Caco-2 (cell line): ENCODE measurements around the gene LRRC42. TPM values are rescaled to one million over a fixed set of nuclear protein-coding genes. Genes with fewer than 3 reads are reported as not detected.
"Not testable (repeated sequence)": the region's sequence is repeated elsewhere in the genome, so short reads cannot be mapped to it uniquely, and the experiment has no call there.

Source experiments
- BruUV-seq: library from RNA; stranded (reverse); fragments of 400-500 nt; replicated peaks from 2 replicates; lab custom pipeline; 2021; lab: Mats Ljungman, UMichigan
- CTCF ChIA-PET: fragments of 300-600 bp; sonication (Branson Sonifier 250); formaldehyde crosslinking; loops from one replicate; lab custom pipeline; 2022; ENCODE audit warnings: antibody characterized with exemption; lab: Charles Lee
- POLR2A ChIA-PET: fragments of 300-600 bp; sonication (Branson Sonifier 250); formaldehyde crosslinking; loops from one replicate; lab custom pipeline; 2022; ENCODE audit warnings: antibody characterized with exemption; lab: Charles Lee
- DNase-seq, 2 experiments: peaks; one replicate each; pipeline versions ENCODE4 v3.0.0 to v3.0.0-alpha.2; 2020 to 2022
- H3K27me3 ChIP-seq: replicated peaks from 2 replicates; pipeline ENCODE4 v1.6.0; 2011; ENCODE audit warnings: low read length; ENCODE audit not compliant: control insufficient read depth, insufficient read depth
- H3K36me3 ChIP-seq: 2 replicates; pipeline ENCODE4 v1.5.1; 2011; ENCODE audit warnings: low read length; ENCODE audit not compliant: control insufficient read depth, insufficient read depth
- H3K4me1 ChIP-seq: fragments of 250-450 bp; sonication (Bioruptor Pico); 2 replicates; pipeline ENCODE4 v1.5.1; 2020; ENCODE audit warnings: mild to moderate bottlenecking
- H3K4me3 ChIP-seq: 2 replicates; pipeline ENCODE4 v1.5.1; 2011; ENCODE audit warnings: low read depth, mild to moderate bottlenecking, control low read depth, low read length
- H3K9me3 ChIP-seq: fragments of 250-450 bp; sonication (Bioruptor Pico); 2 replicates; pipeline ENCODE4 v1.5.1; 2020; ENCODE audit warnings: mild to moderate bottlenecking, moderate library complexity
- H3K27ac Mint-ChIP-seq: one replicate; pipeline ENCODE4 v1.8.0; 2022; ENCODE audit warnings: mixed read lengths; ENCODE audit not compliant: unreplicated experiment
- H3K27me3 Mint-ChIP-seq: one replicate; pipeline ENCODE4 v1.8.0; 2022; ENCODE audit warnings: mixed read lengths; ENCODE audit not compliant: insufficient read depth, unreplicated experiment
- H3K36me3 Mint-ChIP-seq: one replicate; pipeline ENCODE4 v1.8.0; 2022; ENCODE audit warnings: mild to moderate bottlenecking, mixed read lengths; ENCODE audit not compliant: insufficient read depth, unreplicated experiment
- H3K4me1 Mint-ChIP-seq: one replicate; pipeline ENCODE4 v1.8.0; 2022; ENCODE audit warnings: low read depth, mixed read lengths; ENCODE audit not compliant: unreplicated experiment
- H3K4me3 Mint-ChIP-seq: one replicate; pipeline ENCODE4 v1.8.0; 2022; ENCODE audit warnings: mild to moderate bottlenecking, moderate library complexity, mixed read lengths; ENCODE audit not compliant: unreplicated experiment
- H3K9me3 Mint-ChIP-seq: one replicate; pipeline ENCODE4 v1.8.0; 2022; ENCODE audit warnings: mixed read lengths; ENCODE audit not compliant: unreplicated experiment
- CTCF ChIP-seq, 2 experiments: fragments of 200-600 bp in 1 of 2; IDR thresholded peaks; 1 replicate in 1 of 2; 2 replicates in 1 of 2; pipeline versions ENCODE4 v1.5.1 to v1.8.0; 2011 to 2022; ENCODE audit warnings: antibody characterized with exemption in 1 of 2, control low read depth in 1 of 2, inconsistent platforms in 1 of 2, low read depth in 1 of 2, low read length in 1 of 2, mild to moderate bottlenecking in 1 of 2, moderate library complexity in 1 of 2; ENCODE audit not compliant: insufficient read depth in 1 of 2, severe bottlenecking in 1 of 2, unreplicated experiment in 1 of 2
- intact Hi-C: fragments of 100-400 bp; cut with micrococcal nuclease; formaldehyde crosslinking; loops from one replicate; pipeline ENCODE4 v1.10.0; 2022; ENCODE audit not compliant: unreplicated experiment
- total RNA-seq: library from RNA; stranded (reverse); gene quantifications from 2 replicates; pipeline ENCODE4 v1.2.3, GENCODE V29; 2022

The LRRC42 gene
- total RNA-seq, 1 experiment from 2014 or later, result 38.9 TPM

- BruUV-seq, result no TSS peak
- TF ChIP-seq CTCF (IDR thresholded peaks at IDR 0.05; ENCODE audit: insufficient read depth in 1 of 2, low read depth in 1 of 2, low read length in 1 of 2, severe bottlenecking in 1 of 2, unreplicated experiment in 1 of 2), result no peak
- no peak for DNase-seq
- peaks cover 7% of the 10 kb centered on the region for H3K4me1 Mint-ChIP-seq
- no peaks in the 10 kb centered on the region for H3K27me3 Mint-ChIP-seq
- H3K36me3 Mint-ChIP-seq, result no peaks in the 10 kb centered on the region
- Histone ChIP-seq H3K36me3 (no peaks in the 10 kb centered on the region), H3K9me3 (no peaks in the 10 kb centered on the region), H3K4me1 (peaks cover 4% of the 10 kb centered on the region; the same call in 1 of the 2 replicates), H3K4me3 (no peak overlapping the region), H3K27me3 (no peaks in the 10 kb centered on the region)
- no peaks in the 10 kb centered on the region for H3K9me3 Mint-ChIP-seq
- intact Hi-C loops, result no loop called here
- no peak overlapping the region for H3K4me3 Mint-ChIP-seq
- POLR2A ChIA-PET, result no interaction called here
- CTCF ChIA-PET, result no interaction called here
- H3K27ac Mint-ChIP-seq, result no peak overlapping the region
These were observed 40.3 kb downstream of the LRRC42 start for GRCh38 chr1:53986458-53986857.

- POLR2A ChIA-PET, result no interaction called here
- TF ChIP-seq CTCF (IDR thresholded peaks at IDR 0.05; ENCODE audit: insufficient read depth in 1 of 2, low read depth in 1 of 2, low read length in 1 of 2, severe bottlenecking in 1 of 2, unreplicated experiment in 1 of 2), result no peak
- no peaks in the 10 kb centered on the region for H3K4me1 Mint-ChIP-seq
- H3K9me3 Mint-ChIP-seq, result no peaks in the 10 kb centered on the region
- no peak overlapping the region for H3K4me3 ChIP-seq
- CTCF ChIA-PET, result no interaction called here
- no peak overlapping the region for H3K27ac Mint-ChIP-seq
- no peaks in the 10 kb centered on the region for H3K36me3 ChIP-seq
- H3K9me3 ChIP-seq, result no peaks in the 10 kb centered on the region
- BruUV-seq, result no TSS peak
- no peaks in the 10 kb centered on the region for H3K27me3 Mint-ChIP-seq
- no peaks in the 10 kb centered on the region for H3K27me3 ChIP-seq
- no peak overlapping the region for H3K4me3 Mint-ChIP-seq
- no peaks in the 10 kb centered on the region for H3K36me3 Mint-ChIP-seq
- peaks cover 2% of the 10 kb centered on the region; the same call in 1 of the 2 replicates for H3K4me1 ChIP-seq
- intact Hi-C loops, result no loop called here
- no peak for DNase-seq
These were observed 41.7 kb downstream of the LRRC42 start for GRCh38 chr1:53987880-53988279.

- Histone ChIP-seq H3K36me3 (no peaks in the 10 kb centered on the region), H3K4me3 (no peak overlapping the region), H3K4me1 (no peaks in the 10 kb centered on the region), H3K27me3 (no peaks in the 10 kb centered on the region), H3K9me3 (no peaks in the 10 kb centered on the region)
- no peaks in the 10 kb centered on the region for H3K4me1 Mint-ChIP-seq
- CTCF ChIA-PET, result no interaction called here
- no peak overlapping the region for H3K27ac Mint-ChIP-seq
- H3K4me3 Mint-ChIP-seq, result no peak overlapping the region
- TF ChIP-seq CTCF (IDR thresholded peaks at IDR 0.05; ENCODE audit: insufficient read depth in 1 of 2, low read depth in 1 of 2, low read length in 1 of 2, severe bottlenecking in 1 of 2, unreplicated experiment in 1 of 2), result no peak
- BruUV-seq, result no TSS peak
- no peaks in the 10 kb centered on the region for H3K9me3 Mint-ChIP-seq
- intact Hi-C loops, result no loop called here
- no peaks in the 10 kb centered on the region for H3K36me3 Mint-ChIP-seq
- no peaks in the 10 kb centered on the region for H3K27me3 Mint-ChIP-seq
- POLR2A ChIA-PET, result no interaction called here
- no peak for DNase-seq
These were observed 46.1 kb downstream of the LRRC42 start for GRCh38 chr1:53992085-53992874.

- POLR2A ChIA-PET, result interaction anchor here (0.7 kb wide), 1 partner anchor 73 kb away, joined by 4 read pairs; no protein-coding TSS in a partner anchor
- H3K27me3 Mint-ChIP-seq, BruUV-seq, H3K27ac Mint-ChIP-seq, H3K9me3 ChIP-seq, DNase-seq, H3K27me3 ChIP-seq, H3K4me3 Mint-ChIP-seq, H3K9me3 Mint-ChIP-seq, H3K4me1 ChIP-seq, H3K36me3 Mint-ChIP-seq, H3K4me3 ChIP-seq, CTCF ChIA-PET, H3K4me1 Mint-ChIP-seq, intact Hi-C loops, H3K36me3 ChIP-seq: not testable (repeated sequence)
These were observed 48.4 kb downstream of the LRRC42 start for GRCh38 chr1:53994516-53994915.
